GM12864 (cell line): ENCODE results near the gene DENND5B.

Experiments used
- DNase-seq: peaks from one replicate; pipeline ENCODE4 v3.0.0-alpha.2; 2011; ENCODE audit warnings: low read depth
- H3K4me3 ChIP-seq: 2 replicates; pipeline ENCODE4 v1.5.1; 2011; ENCODE audit warnings: mild to moderate bottlenecking, low read depth, low read length, control low read depth
- CTCF ChIP-seq: IDR thresholded peaks from 2 replicates; pipeline ENCODE4 v1.5.1; 2011; ENCODE audit warnings: low read depth, mild to moderate bottlenecking, moderate library complexity, low read length, control low read depth, inconsistent platforms; ENCODE audit errors: missing control alignments

Gene DENND5B

GRCh38 chr12:31342286-31342685, 248.7 kb downstream of the DENND5B start:
- TF ChIP-seq CTCF, result no peak
- H3K4me3 ChIP-seq, result no peak overlapping the region
- DNase-seq, result no peak

- TF ChIP-seq CTCF, result no peak
- no peak overlapping the region for H3K4me3 ChIP-seq
- no peak for DNase-seq
Measured at GRCh38 chr12:31339831-31340622, 250.9 kb downstream of the DENND5B start.

- no peak for TF ChIP-seq CTCF
- no peak for DNase-seq
- H3K4me3 ChIP-seq, result no peak overlapping the region
Measured at GRCh38 chr12:31337952-31338351, 253.0 kb downstream of the DENND5B start.
